HUES48 (cell line): ENCODE data around the gene IBA57.

Experiments used
- H3K27ac ChIP-seq: one replicate; pipeline ENCODE4 v1.7.0; 2013; ENCODE audit warnings: low read depth, low read length, inconsistent platforms
- H3K27me3 ChIP-seq: 2 replicates; pipeline ENCODE4 v1.6.1; 2013; ENCODE audit warnings: mild to moderate bottlenecking, low read length; ENCODE audit not compliant: control insufficient read depth, insufficient read depth
- H3K36me3 ChIP-seq: 2 replicates; pipeline ENCODE4 v1.6.1; 2013; ENCODE audit warnings: low read length; ENCODE audit not compliant: control insufficient read depth, insufficient read depth
- H3K4me1 ChIP-seq: 2 replicates; pipeline ENCODE4 v1.6.1; 2013; ENCODE audit warnings: mild to moderate bottlenecking, low read length; ENCODE audit not compliant: control insufficient read depth, insufficient read depth
- H3K4me3 ChIP-seq: 2 replicates; pipeline ENCODE4 v1.5.1; 2013; ENCODE audit warnings: mild to moderate bottlenecking, low read depth, low read length
- H3K9ac ChIP-seq: 2 replicates; pipeline ENCODE4 v1.6.1; 2013; ENCODE audit warnings: mild to moderate bottlenecking, low read depth, low read length, moderate library complexity
- H3K9me3 ChIP-seq: 2 replicates; pipeline ENCODE4 v1.6.1; 2013; ENCODE audit warnings: low read length; ENCODE audit not compliant: control insufficient read depth, insufficient read depth

Gene IBA57

GRCh38 chr1:228205526-228206436 is 40.2 kb downstream of the IBA57 start:
- Histone ChIP-seq H3K9ac (no peak overlapping the region), H3K27me3 (peaks cover 31% of the 10 kb centered on the region), H3K36me3 (no peaks in the 10 kb centered on the region), H3K4me1 (no peaks in the 10 kb centered on the region), H3K9me3 (no peaks in the 10 kb centered on the region), H3K27ac (no peak overlapping the region), H3K4me3 (no peak overlapping the region)

DNA sequence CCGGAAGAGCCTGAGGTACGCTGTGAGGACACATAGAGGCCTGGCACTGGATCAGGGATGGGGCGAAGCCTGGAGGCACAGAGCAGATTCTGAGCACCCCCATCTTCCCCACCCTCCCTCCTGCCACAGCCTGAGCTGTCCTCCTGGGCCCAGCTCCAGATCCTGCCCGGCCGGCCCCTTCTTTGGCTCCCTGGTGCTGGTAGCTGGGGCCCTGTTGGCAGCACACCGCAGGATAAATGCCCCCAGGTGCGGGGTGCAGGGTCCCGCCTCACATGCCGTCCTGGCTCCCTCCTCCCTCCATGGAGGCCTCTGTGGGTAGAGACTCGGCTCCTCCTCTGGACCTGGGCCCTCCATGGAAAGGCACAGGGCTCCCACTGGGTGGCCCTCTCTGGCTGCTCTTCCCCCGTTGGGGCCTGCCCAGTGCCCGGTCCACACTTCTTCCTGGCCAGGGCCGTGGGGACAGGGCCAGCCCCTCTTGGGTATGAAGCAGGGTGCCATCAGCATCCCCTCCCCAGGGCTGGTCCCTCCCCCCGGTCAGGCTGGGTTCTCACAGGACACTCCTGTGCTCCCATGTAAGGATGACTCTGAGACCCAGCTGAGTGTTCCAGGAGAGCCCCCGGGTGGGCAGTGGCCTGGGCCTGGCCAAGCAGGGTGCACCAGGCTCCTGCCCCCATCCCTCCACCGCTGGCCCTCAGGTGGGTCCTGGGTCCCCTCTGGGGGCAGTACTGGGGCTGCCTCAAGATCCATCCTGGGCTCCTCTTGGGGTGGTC is 41.2 kb downstream of the IBA57 start:
- Histone ChIP-seq H3K27ac (no peak overlapping the region), H3K4me1 (no peaks in the 10 kb centered on the region), H3K4me3 (no peak overlapping the region), H3K27me3 (peaks cover 35% of the 10 kb centered on the region), H3K9ac (no peak overlapping the region), H3K36me3 (no peaks in the 10 kb centered on the region), H3K9me3 (no peaks in the 10 kb centered on the region)

GRCh38 chr1:228207381-228207810 is 41.8 kb downstream of the IBA57 start:
- H3K27me3 ChIP-seq, result peaks cover 39% of the 10 kb centered on the region
- no peaks in the 10 kb centered on the region for H3K4me1 ChIP-seq
- H3K36me3 ChIP-seq, result no peaks in the 10 kb centered on the region
- H3K27ac ChIP-seq, result no peak overlapping the region
- no peak overlapping the region for H3K4me3 ChIP-seq
- H3K9me3 ChIP-seq, result no peaks in the 10 kb centered on the region
- H3K9ac ChIP-seq, result no peak overlapping the region

- Histone ChIP-seq H3K27me3 (peaks cover 37% of the 10 kb centered on the region), H3K27ac (no peak within 1 kb of the TSS), H3K9me3 (no peaks in the 10 kb centered on the region), H3K4me3 (no peak within 1 kb of the TSS), H3K9ac (no peak within 1 kb of the TSS), H3K4me1 (no peaks in the 10 kb centered on the region), H3K36me3 (no peaks in the 10 kb centered on the region)
Observed at GRCh38 chr1:228207851-228208821, 42.5 kb downstream of the IBA57 start, which contains the start of gene OBSCN. TSS of gene OBSCN (plus strand) at chr1:228208044. CDS start at chr1:228211784, 3,740 bp downstream.

GRCh38 chr1:228208831-228209551 is 43.4 kb downstream of the IBA57 start:
- H3K27ac ChIP-seq, result no peak overlapping the region

DNA sequence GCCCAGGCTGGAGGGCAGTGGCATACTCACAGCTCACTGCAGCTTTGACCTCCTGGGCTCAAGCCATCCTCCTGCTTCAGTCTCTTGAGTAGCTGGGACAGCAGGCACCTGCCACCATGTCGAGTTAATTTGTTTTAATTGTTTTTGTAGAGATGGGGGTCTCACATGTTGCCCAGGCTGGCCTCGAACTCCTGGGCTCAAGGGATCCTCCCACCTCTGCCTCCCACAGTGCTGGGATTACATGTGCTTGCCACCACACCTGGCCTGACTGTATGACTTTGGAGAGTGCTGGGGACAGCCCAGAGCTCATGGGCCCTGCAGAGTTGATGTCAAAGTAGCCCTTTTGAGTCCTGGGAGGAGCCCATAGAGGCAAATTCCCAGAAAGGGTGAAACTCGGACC is 44.1 kb downstream of the IBA57 start:
- Histone ChIP-seq H3K27ac (no peak overlapping the region), H3K9ac (no peak overlapping the region), H3K9me3 (no peaks in the 10 kb centered on the region), H3K36me3 (peaks cover under 1% of the 10 kb centered on the region; the same call in 1 of the 2 replicates), H3K27me3 (peaks cover 22% of the 10 kb centered on the region), H3K4me1 (no peaks in the 10 kb centered on the region), H3K4me3 (no peak overlapping the region)

More at GRCh38 chr1:228208831-228209551, 43.4 kb downstream of the IBA57 start:
- Histone ChIP-seq H3K4me3 (no peak overlapping the region), H3K27me3 (peaks cover 29% of the 10 kb centered on the region), H3K9ac (no peak overlapping the region), H3K36me3 (no peaks in the 10 kb centered on the region), H3K9me3 (no peaks in the 10 kb centered on the region), H3K4me1 (no peaks in the 10 kb centered on the region)

DNA sequence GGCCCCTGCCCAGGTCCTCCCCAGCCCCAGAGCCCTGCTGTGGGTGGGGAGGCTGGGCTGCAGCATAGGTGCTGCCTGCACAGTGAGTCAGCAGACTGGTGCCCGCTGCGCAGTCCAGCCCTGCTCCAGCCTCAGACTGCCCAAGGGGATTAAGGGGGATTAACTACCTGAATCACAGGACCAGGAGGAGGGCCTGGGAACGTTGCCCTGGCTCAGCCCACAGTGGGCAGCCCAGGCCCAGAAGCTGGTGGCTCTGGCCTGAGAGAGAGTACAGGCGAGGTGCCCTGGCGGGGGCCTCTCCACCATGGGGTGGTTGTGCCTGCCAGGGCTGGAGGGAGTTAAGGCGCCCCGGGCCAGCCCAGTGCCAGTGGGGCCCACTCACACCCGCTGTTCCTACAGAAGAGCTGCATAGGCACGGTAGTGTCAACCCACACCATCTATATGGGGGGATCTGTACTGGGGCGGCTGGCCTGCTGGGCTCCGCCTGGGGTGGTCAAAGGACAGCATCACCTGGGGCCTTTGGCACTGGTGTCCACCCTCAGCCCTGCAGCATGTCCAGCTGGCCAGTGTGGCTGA is 44.6 kb downstream of the IBA57 start:
- no peaks in the 10 kb centered on the region for H3K9me3 ChIP-seq
- H3K27ac ChIP-seq, result no peak overlapping the region
- no peak overlapping the region for H3K9ac ChIP-seq
- no peak overlapping the region for H3K4me3 ChIP-seq
- H3K36me3 ChIP-seq, result peaks cover 5% of the 10 kb centered on the region
- no peaks in the 10 kb centered on the region for H3K4me1 ChIP-seq
- peaks cover 17% of the 10 kb centered on the region for H3K27me3 ChIP-seq

- Histone ChIP-seq H3K36me3 (peaks cover 12% of the 10 kb centered on the region), H3K9ac (no peak overlapping the region), H3K4me3 (no peak overlapping the region), H3K27ac (no peak overlapping the region), H3K9me3 (no peaks in the 10 kb centered on the region), H3K27me3 (peaks cover 14% of the 10 kb centered on the region), H3K4me1 (no peaks in the 10 kb centered on the region)
Observed at GRCh38 chr1:228210712-228211530, 45.3 kb downstream of the IBA57 start.
